Esophagus squamous epithelium (tissue), 5 donors: ENCODE data around the gene DCPS. TPM values are rescaled to one million over a fixed set of nuclear protein-coding genes. Genes with fewer than 3 reads are reported as not detected.

ENCODE experiments used
- DNase-seq: peaks from one replicate; lab custom pipeline; 2025; lab: John Stamatoyannopoulos, UW
- H3K27ac ChIP-seq, 4 donors: fragments of 200-600 bp; sonication (generic); one replicate each; pipeline ENCODE4 v1.5.1; 2016 to 2019; ENCODE audit warnings: mild to moderate bottlenecking in 1 of 4
- H3K27me3 ChIP-seq, 4 donors: fragments of 200-600 bp; sonication (generic); 1 replicate in 3 of 4; 2 replicates in 1 of 4; pipeline versions ENCODE4 v1.5.1 to v1.6.0; 2017 to 2021; ENCODE audit warnings: antibody characterized with exemption in 1 of 4
- H3K36me3 ChIP-seq, 3 donors: fragments of 200-600 bp; sonication (generic); one replicate each; pipeline ENCODE4 v1.5.1; 2016 to 2019
- H3K4me1 ChIP-seq, 3 donors: fragments of 200-600 bp; sonication (generic); one replicate each; pipeline ENCODE4 v1.5.1; 2017 to 2019
- H3K4me3 ChIP-seq, 4 donors: fragments of 200-600 bp; sonication (generic); 1 replicate in 3 of 4; 2 replicates in 1 of 4; pipeline ENCODE4 v1.5.1; 2016 to 2019; ENCODE audit warnings: mild to moderate bottlenecking in 2 of 4, moderate library complexity in 1 of 4
- H3K9me3 ChIP-seq, 3 donors: fragments of 200-600 bp; sonication (generic); one replicate each; pipeline ENCODE4 v1.5.1; 2016 to 2019
- CTCF ChIP-seq, 6 experiments: fragments of 450-650 bp in 4 of 6; fragments of 200-600 bp in 2 of 6; sonication (generic) in 2 of 6; IDR thresholded peaks; one replicate each; pipeline ENCODE4 v1.5.1; 2016 to 2019; ENCODE audit warnings: antibody characterized with exemption in 6 of 6, mild to moderate bottlenecking in 4 of 6, moderate library complexity in 4 of 6
- POLR2A ChIP-seq, 4 donors: fragments of 450-650 bp; IDR thresholded peaks; one replicate each; pipeline ENCODE4 v1.6.1; 2017; ENCODE audit warnings: antibody characterized with exemption in 4 of 4, mild to moderate bottlenecking in 4 of 4, moderate library complexity in 3 of 4
- WGBS, 2 donors: methylation state at CpG; one replicate each; pipeline ENCODE4 v1.1.5; 2018; 5-methylcytosine and 5-hydroxymethylcytosine counted together
- intact Hi-C: fragments of 100-400 bp; cut with DNase I; formaldehyde crosslinking; loops from one replicate; pipeline ENCODE4 v1.15.0; 2022
- total RNA-seq, 4 donors: library from RNA; depleted of rRNA; stranded (reverse); fragments of >200 nt; gene quantifications; one replicate each; pipeline ENCODE4 v1.1.0, GENCODE V29; 2016
- donor health status: DM: yes; HTN: yes; CAD: no.

The DCPS gene
- total RNA-seq, 4 donors from 2014 or later, result 12.0 to 25.7 (median 14.9) TPM

DNA sequence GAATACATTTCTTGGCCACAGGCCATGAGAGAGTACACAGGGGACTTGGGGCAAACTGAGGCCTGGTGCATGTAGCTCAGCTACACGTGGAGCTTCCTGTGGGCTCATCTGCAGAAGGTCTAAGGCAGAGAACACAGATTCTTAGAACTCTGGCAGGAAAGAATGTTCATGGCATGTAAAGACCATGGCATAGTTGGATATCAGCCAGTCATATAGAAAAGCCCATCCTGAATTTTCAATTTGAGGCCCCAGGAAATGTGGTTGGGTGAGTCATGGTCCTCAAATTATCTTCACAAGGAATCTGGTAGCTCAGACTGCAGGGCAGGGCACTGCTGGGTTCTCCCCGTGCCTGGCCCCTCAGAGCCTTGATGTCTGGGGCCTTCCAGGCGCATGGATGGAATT is 37.9 kb downstream of the DCPS start:
- TF ChIP-seq CTCF (IDR thresholded peaks at IDR 0.05), result no peak
- TF ChIP-seq POLR2A (IDR thresholded peaks at IDR 0.05), result no peak
- Histone ChIP-seq H3K4me1 (peaks cover 5 to 64% (median 30%) of the 10 kb centered on the region in 3 donors), H3K36me3 (peaks cover 0 to 67% (median 0%) of the 10 kb centered on the region in 3 donors), H3K4me3 (no peak overlapping the region), H3K9me3 (no peaks in the 10 kb centered on the region), H3K27ac (peak overlapping the region in 2 of 4 donors; percentile 72 to 78), H3K27me3 (no peaks in the 10 kb centered on the region)
- DNase-seq, result no peak
- WGBS, 2 donors, result 57% methylated on average over 2 to 3 of the region's 3 CpGs
- intact Hi-C loops, result no loop called here

DNA sequence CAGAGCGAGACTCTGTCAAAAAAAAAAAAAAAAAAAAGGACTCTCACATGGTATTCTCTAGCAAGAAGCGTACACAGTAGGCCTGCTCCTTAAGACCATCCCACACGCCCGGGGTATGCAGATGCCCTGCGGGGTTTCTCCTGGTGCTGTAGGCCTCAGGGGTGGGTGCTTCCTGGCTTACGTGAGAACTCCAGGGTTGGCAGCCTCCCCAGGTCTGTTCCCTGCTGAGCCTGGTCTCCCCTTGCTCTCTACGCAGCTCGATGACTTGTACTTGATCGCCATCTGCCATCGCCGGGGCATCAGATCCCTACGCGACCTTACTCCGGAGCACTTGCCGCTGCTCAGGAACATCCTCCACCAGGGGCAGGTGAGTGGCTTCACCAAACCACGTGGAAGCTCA is 39.2 kb downstream of the DCPS start:
- intact Hi-C loops, result no loop called here
- peaks cover 5 to 75% (median 35%) of the 10 kb centered on the region in 3 donors for H3K4me1 ChIP-seq
- no peak for DNase-seq
- TF ChIP-seq POLR2A (IDR thresholded peaks at IDR 0.05) (no peak), CTCF (IDR thresholded peaks at IDR 0.05) (no peak)
- H3K9me3 ChIP-seq, result no peaks in the 10 kb centered on the region
- no peaks in the 10 kb centered on the region for H3K27me3 ChIP-seq
- H3K27ac ChIP-seq, result no peak overlapping the region
- 94 to 95% methylated on average over 8 to 16 of the region's 16 CpGs for WGBS, 2 donors
- H3K4me3 ChIP-seq, result no peak overlapping the region
- H3K36me3 ChIP-seq, result peaks cover 0 to 55% (median 0%) of the 10 kb centered on the region in 3 donors

DNA sequence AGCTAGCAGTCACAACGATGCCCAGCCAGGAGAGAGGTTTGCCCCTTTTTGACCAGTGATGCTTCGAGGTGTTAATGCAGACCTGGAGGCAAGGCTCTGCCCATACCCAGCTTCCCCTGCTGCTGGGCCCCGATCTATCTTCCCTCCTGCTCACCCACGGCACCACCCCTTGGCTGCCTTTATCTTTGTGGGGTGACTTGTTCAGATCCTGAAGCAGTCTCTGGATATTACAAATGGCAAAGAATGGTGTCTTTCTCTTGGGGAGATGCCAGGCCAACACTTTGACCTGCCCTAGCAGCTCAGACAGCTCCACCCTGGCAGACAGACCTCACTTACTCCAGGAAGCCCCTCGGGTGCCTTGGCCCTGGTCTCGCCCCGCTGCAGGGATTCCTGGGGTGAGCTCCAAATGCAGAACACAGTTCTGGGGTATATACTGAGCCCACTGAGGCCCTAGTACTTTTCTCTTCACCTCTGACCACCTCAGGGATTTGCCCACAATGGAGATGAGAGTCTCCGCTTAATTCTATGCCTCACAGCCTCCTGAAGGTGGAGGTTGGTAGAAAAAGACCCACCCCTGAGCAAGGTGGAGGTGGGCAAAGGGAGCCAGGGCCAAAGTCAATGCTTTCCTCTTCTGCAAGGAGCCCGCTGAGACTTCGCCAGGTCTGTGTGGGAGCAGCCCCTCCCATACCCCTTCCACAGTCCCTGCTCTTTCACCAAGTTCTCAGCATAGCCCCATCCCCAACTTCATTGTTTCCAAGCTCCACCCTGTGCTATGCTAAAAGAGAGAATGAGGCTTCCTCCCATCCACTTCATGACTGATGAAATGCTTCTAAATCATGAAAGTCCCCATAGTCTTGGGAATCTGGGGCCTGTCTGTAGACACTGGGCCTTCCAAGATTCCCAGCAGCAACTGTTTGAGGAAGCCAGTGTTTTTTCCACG is 40.6 kb downstream of the DCPS start:
- peaks cover 5 to 75% (median 37%) of the 10 kb centered on the region in 3 donors for H3K4me1 ChIP-seq

DNA sequence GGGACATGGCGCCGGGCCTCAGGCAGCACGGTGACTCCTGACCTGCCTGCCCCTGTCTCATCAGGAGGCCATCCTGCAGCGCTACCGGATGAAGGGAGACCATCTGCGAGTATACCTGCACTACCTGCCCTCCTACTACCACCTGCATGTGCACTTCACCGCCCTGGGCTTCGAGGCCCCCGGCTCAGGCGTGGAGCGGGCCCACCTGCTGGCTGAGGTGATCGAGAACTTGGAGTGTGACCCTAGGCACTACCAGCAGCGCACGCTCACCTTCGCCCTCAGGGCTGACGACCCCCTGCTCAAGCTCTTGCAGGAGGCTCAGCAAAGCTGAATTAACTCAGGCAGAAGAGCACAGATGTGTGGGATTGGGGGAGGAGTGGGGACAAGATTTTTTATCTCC is 41.4 kb downstream of the DCPS start:
- Histone ChIP-seq H3K4me3 (no peak overlapping the region), H3K9me3 (no peaks in the 10 kb centered on the region), H3K27ac (peak overlapping the region; percentile 45 to 86 (median 60)), H3K27me3 (no peaks in the 10 kb centered on the region), H3K36me3 (peaks cover 0 to 38% (median 0%) of the 10 kb centered on the region in 3 donors), H3K4me1 (peaks cover 4 to 73% (median 33%) of the 10 kb centered on the region in 3 donors)
- TF ChIP-seq POLR2A (IDR thresholded peaks at IDR 0.05) (no peak), CTCF (IDR thresholded peaks at IDR 0.05) (no peak)
- 96% methylated on average over 8 of the region's 16 CpGs; no CpG with 5 or more reads in 1 of the 2 donors for WGBS, 2 donors
- intact Hi-C loops, result no loop called here
- DNase-seq, result no peak

More for the DNA sequence above, 40.6 kb downstream of the DCPS start:
- Histone ChIP-seq H3K36me3 (peaks cover 0 to 43% (median 0%) of the 10 kb centered on the region in 3 donors), H3K27me3 (no peaks in the 10 kb centered on the region), H3K27ac (peak overlapping the region in 3 of 4 donors; percentile 45 to 86 (median 70)), H3K9me3 (no peaks in the 10 kb centered on the region), H3K4me3 (no peak overlapping the region)
- 83 to 92% methylated on average over 4 to 8 of the region's 11 CpGs for WGBS, 2 donors
- no peak for TF ChIP-seq POLR2A (IDR thresholded peaks at IDR 0.05)
- TF ChIP-seq CTCF (IDR thresholded peaks at IDR 0.05), result no peak
- intact Hi-C loops, result no loop called here
- DNase-seq, result no peak
